GM23338 (cell line): Measurements from ENCODE around the gene ITPR2.

Source experiments
- CTCF ChIP-seq, 2 experiments: fragments of 200-600 bp in 1 of 2; sonication (generic) in 1 of 2; conservative IDR thresholded peaks; 2 replicates each; pipeline versions ENCODE4 v1.5.1 to v1.6.1; 2016 to 2017; ENCODE audit warnings: antibody characterized with exemption in 2 of 2, low read depth in 2 of 2, mild to moderate bottlenecking in 2 of 2, moderate library complexity in 1 of 2
- EZH2 ChIP-seq: fragments of 200-600 bp; sonication (generic); IDR thresholded peaks from one replicate; pipeline ENCODE4 v1.8.0; 2017; ENCODE audit warnings: antibody characterized with exemption, mild to moderate bottlenecking, low read depth; ENCODE audit not compliant: unreplicated experiment

GRCh38 chr12:26304273-26304672 lies 528.7 kb downstream of the ITPR2 start:
- no peak for TF ChIP-seq CTCF (conservative IDR thresholded peaks at IDR 0.05; ENCODE audit: low read depth in 2 of 2)
- TF ChIP-seq EZH2, result no peak
